Thyroid gland (tissue), 4 donors: ENCODE results near the gene PLGRKT. TPM values are rescaled to one million over a fixed set of nuclear protein-coding genes. Genes with fewer than 3 reads are reported as not detected.
"Not testable (repeated sequence)": the region's sequence is repeated elsewhere in the genome, so short reads cannot be mapped to it uniquely, and the experiment has no call there.

ENCODE experiments used
- DNase-seq, 2 donors: peaks; one replicate each; pipeline ENCODE4 v3.0.0-alpha.2; 2019
- H3K27ac ChIP-seq, 3 donors: fragments of 200-600 bp; sonication (generic); 1 replicate in 2 of 3; 2 replicates in 1 of 3; pipeline ENCODE4 v1.5.1; 2016 to 2019; ENCODE audit warnings: mild to moderate bottlenecking in 1 of 3, moderate library complexity in 1 of 3
- H3K27me3 ChIP-seq: fragments of 200-600 bp; sonication (generic); one replicate; pipeline ENCODE4 v1.5.1; 2019
- H3K36me3 ChIP-seq, 2 donors: fragments of 200-600 bp; sonication (generic); one replicate each; pipeline ENCODE4 v1.5.1; 2016 to 2019
- H3K4me1 ChIP-seq, 2 donors: fragments of 200-600 bp; sonication (generic); one replicate each; pipeline ENCODE4 v1.5.1; 2017 to 2019
- H3K4me3 ChIP-seq, 3 donors: fragments of 200-600 bp; sonication (generic); replicated peaks in 1 of 3; 1 replicate in 2 of 3; 2 replicates in 1 of 3; pipeline ENCODE4 v1.5.1; 2016; ENCODE audit warnings: mild to moderate bottlenecking in 1 of 3
- H3K9me3 ChIP-seq: fragments of 200-600 bp; sonication (generic); one replicate; pipeline ENCODE4 v1.5.1; 2017
- POLR2A ChIP-seq, 2 donors: fragments of 450-650 bp; IDR thresholded peaks; one replicate each; pipeline ENCODE4 v1.6.1; 2017; ENCODE audit warnings: antibody characterized with exemption in 2 of 2, mild to moderate bottlenecking in 2 of 2, moderate library complexity in 1 of 2
- WGBS, 2 donors: methylation state at CpG; one replicate each; pipeline ENCODE4 v1.1.5; 2017; 5-methylcytosine and 5-hydroxymethylcytosine counted together
- intact Hi-C: fragments of 100-400 bp; cut with DNase I; formaldehyde crosslinking; loops from one replicate; pipeline ENCODE4 v1.15.1; 2023
- total RNA-seq, 4 donors: library from RNA; depleted of rRNA; stranded (reverse); fragments of >200 nt; gene quantifications; one replicate each; pipeline ENCODE4 v1.2.3, GENCODE V29; 2016
- TF ChIP-seq, protein P1 (sequence below), 6 experiments: fragments of 200-600 bp in 3 of 6; fragments of 450-650 bp in 3 of 6; sonication (generic) in 3 of 6; IDR thresholded peaks; one replicate each; pipeline ENCODE4 v1.5.1; 2016 to 2019; ENCODE audit warnings: antibody characterized with exemption in 6 of 6, mild to moderate bottlenecking in 2 of 6, inconsistent platforms in 1 of 6, moderate library complexity in 1 of 6

Gene PLGRKT
- total RNA-seq, 4 donors from 2014 or later = 16.2 to 32.7 (median 27.7) TPM

DNA sequence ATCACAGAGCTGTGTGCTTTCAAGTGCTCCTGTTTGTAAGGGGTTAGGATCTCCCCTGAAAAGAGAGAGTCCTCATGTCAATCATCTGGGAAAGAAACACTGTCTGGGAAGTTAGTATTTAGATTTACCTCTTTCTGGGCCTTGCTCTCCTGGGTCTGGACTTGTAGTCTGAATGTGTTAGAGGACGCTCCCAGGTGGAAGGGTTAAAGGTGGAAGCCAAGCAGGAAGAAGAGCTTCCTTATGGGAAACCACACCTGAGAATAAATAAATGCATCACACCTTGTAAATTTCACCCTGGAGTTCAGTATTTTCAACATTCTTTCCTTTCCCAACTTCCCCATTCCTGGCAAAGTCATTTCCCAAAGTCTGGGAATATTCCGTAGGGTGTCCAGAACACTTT, 1.3 kb downstream of the PLGRKT start:
- Histone ChIP-seq H3K36me3 (no peaks in the 10 kb centered on the region), H3K4me1 (peaks cover 7 to 14% of the 10 kb centered on the region in 2 donors), H3K27ac (no peak overlapping the region), H3K9me3 (no peaks in the 10 kb centered on the region), H3K27me3 (no peaks in the 10 kb centered on the region), H3K4me3 (no peak overlapping the region)
- 94 to 95% methylated on average over 2 of the region's 2 CpGs for WGBS, 2 donors
- TF ChIP-seq POLR2A (IDR thresholded peaks at IDR 0.05) = no peak
- TF ChIP-seq, protein P1, sequence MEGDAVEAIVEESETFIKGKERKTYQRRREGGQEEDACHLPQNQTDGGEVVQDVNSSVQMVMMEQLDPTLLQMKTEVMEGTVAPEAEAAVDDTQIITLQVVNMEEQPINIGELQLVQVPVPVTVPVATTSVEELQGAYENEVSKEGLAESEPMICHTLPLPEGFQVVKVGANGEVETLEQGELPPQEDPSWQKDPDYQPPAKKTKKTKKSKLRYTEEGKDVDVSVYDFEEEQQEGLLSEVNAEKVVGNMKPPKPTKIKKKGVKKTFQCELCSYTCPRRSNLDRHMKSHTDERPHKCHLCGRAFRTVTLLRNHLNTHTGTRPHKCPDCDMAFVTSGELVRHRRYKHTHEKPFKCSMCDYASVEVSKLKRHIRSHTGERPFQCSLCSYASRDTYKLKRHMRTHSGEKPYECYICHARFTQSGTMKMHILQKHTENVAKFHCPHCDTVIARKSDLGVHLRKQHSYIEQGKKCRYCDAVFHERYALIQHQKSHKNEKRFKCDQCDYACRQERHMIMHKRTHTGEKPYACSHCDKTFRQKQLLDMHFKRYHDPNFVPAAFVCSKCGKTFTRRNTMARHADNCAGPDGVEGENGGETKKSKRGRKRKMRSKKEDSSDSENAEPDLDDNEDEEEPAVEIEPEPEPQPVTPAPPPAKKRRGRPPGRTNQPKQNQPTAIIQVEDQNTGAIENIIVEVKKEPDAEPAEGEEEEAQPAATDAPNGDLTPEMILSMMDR (IDR thresholded peaks at IDR 0.05) = no peak
- intact Hi-C loops = loop anchor here (10.0 kb wide), 1 partner anchor 158 kb away; no protein-coding TSS in a partner anchor
- no peak for DNase-seq

DNA sequence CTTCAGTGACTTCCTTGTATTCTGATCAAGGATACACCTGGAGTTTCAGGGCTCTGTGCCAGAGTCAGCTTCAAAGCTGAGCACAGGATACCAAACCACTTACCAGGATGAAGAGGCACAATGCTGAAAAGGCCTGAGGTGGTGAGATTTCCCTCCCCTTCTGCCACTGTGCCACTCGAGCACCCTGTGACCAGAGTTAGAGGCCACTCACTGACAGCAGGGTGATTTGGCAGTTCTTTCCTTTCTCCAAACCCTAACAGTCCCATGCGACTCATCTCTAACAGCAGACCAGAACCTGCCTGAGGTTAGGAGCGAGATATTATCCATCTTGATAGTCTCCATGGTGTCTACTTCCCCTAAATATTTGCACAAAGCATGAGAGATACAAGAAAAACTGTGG, 1.8 kb downstream of the PLGRKT start:
- intact Hi-C loops = loop anchor here (10.0 kb wide), 1 partner anchor 159 kb away; no protein-coding TSS in a partner anchor
- H3K27me3 ChIP-seq = no peaks in the 10 kb centered on the region
- DNase-seq = peak; percentile 59 to 66

DNA sequence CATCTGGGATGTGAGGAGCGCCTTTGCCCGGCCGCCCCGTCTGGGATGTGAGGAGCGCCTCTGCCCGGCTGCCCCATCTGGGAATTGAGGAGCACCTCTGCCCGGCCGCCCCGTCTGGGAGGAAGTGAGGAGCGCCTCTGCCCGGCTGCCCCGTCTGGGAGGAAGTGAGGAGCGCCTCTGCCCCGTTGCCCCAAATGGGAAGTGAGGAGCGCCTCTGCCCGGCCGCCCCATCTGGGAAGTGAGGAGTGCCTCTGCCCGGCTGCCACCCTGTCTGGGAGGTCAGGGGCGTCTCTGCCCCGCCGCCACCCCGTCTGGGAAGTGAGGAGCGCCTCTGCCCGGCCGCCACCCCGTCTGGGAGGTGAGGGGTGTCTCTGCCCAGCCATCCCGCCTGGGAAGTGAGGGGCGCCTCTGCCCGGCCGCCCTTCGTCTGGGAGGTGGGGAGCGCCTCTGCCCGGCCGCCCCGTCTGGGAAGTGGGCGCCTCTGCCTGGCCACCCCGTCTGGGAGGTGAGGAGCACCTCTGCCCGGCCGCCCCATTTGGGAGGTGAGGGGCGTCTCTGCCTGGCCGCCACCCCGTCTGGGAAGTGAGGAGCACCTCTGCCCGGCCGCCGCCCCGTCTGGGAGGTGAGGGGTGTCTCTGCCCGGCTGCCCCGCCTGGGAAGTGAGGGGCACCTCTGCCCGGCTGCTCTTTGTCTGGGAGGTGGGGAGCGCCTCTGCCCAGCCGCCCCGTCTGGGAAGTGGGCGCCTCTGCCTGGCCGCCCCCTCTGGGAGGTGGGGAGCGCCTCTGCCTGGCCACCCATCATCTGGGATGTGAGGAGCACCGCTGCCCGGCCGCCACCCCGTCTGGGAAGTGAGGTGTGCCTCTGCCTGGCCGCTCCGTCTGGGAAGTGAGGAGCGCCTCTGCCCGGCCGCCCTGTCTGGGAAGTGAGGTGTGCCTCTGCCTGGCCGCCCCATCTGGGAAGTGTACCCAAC, 3.6 kb downstream of the PLGRKT start:
- not testable (repeated sequence) for H3K27me3 ChIP-seq, H3K4me3 ChIP-seq, H3K36me3 ChIP-seq, H3K27ac ChIP-seq, DNase-seq, H3K9me3 ChIP-seq
- WGBS, 2 donors = 93 to 99% methylated on average over 24 to 44 of the region's 65 CpGs
- intact Hi-C loops = loop anchor here (10.0 kb wide), 1 partner anchor 161 kb away; no protein-coding TSS in a partner anchor
- peaks cover 7 to 14% of the 10 kb centered on the region in 2 donors for H3K4me1 ChIP-seq

More for the DNA sequence above, 1.8 kb downstream of the PLGRKT start:
- Histone ChIP-seq H3K36me3 (no peaks in the 10 kb centered on the region), H3K9me3 (no peaks in the 10 kb centered on the region), H3K4me3 (no peak overlapping the region), H3K27ac (no peak overlapping the region), H3K4me1 (peaks cover 7 to 14% of the 10 kb centered on the region in 2 donors)
- 65 to 71% methylated on average over 3 of the region's 3 CpGs for WGBS, 2 donors
- TF ChIP-seq, protein P1 (IDR thresholded peaks at IDR 0.05) = no peak
- TF ChIP-seq POLR2A (IDR thresholded peaks at IDR 0.05) = no peak

DNA sequence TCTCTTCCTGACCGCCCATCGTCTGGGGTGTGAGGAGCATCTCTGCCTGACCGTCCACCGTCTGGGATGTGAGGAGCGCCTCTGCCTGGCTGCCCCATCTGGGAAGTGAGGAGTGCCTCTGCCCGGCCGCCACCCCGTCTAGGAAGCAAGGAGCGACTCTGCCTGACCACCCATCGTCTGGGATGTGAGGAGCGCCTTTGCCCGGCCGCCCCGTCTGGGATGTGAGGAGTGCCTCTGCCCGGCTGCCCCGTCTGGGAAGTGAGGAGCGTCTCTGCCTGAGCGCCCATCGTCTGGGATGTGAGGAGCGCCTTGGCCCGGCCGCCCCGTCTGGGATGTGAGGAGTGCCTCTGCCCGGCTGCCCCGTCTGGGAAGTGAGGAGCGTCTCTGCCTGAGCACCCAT, 4.4 kb downstream of the PLGRKT start:
- WGBS, 2 donors = 94 to 95% methylated on average over 13 to 20 of the region's 26 CpGs
- H3K36me3 ChIP-seq = not testable (repeated sequence)

DNA sequence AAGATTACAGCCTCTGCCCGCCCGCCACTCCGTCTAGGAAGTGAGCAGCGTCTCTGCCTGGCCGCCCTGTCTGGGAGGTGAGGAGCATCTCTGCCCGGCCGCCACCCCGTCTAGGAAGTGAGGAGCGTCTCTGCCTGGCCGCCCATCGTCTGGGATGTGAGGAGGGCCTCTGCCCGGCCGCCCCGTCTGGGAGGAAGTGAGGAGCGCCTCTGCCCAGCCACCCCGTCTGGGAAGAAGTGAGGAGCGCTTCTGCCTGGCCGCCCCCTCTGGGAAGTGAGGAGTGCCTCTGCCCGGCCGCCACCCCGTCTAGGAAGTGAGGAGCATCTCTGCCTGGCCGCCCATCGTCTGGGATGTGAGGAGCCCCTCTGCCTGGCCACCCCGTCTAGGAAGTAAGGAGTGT, 4.8 kb downstream of the PLGRKT start:
- 93 to 95% methylated on average over 13 to 23 of the region's 24 CpGs for WGBS, 2 donors
- DNase-seq, H3K27ac ChIP-seq, H3K9me3 ChIP-seq, H3K4me3 ChIP-seq, H3K4me1 ChIP-seq, H3K36me3 ChIP-seq, H3K27me3 ChIP-seq: not testable (repeated sequence)
- intact Hi-C loops = loop anchor here (10.0 kb wide), 1 partner anchor 162 kb away; no protein-coding TSS in a partner anchor

More for the DNA sequence above, 4.4 kb downstream of the PLGRKT start:
- intact Hi-C loops = loop anchor here (10.0 kb wide), 1 partner anchor 161 kb away; no protein-coding TSS in a partner anchor
- not testable (repeated sequence) for H3K9me3 ChIP-seq, H3K27ac ChIP-seq, DNase-seq, H3K4me3 ChIP-seq, H3K27me3 ChIP-seq
- peaks cover 6 to 11% of the 10 kb centered on the region in 2 donors for H3K4me1 ChIP-seq

DNA sequence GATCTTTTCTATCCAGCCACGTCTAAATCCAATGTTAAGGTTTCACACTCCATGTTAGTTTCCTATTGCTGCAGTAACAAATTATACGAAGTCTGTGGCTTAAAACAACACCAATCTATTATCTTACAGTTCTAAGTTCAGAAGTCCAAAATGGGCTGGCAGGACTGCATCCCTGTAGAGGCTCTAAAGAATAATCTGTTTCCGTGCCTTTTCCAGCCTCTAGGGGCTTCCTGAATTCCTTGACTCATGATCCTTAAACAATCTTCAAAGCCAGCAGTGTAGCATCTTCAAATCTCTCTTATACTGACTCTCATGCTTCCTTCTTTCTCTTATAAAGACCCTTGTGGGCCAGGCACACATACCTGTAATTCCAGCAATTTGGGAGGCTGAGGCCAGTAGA, 6.8 kb downstream of the PLGRKT start:
- intact Hi-C loops = loop anchor here (10.0 kb wide), 1 partner anchor 164 kb away; no protein-coding TSS in a partner anchor

More for the DNA sequence above, 6.8 kb downstream of the PLGRKT start:
- H3K4me3 ChIP-seq = no peak overlapping the region
- H3K27me3 ChIP-seq = no peaks in the 10 kb centered on the region
- TF ChIP-seq POLR2A (IDR thresholded peaks at IDR 0.05) = no peak
- TF ChIP-seq, protein P1 (IDR thresholded peaks at IDR 0.05) = no peak
- WGBS, 2 donors = 77 to 90% methylated on average over 2 to 3 of the region's 3 CpGs
- no peaks in the 10 kb centered on the region for H3K9me3 ChIP-seq
- no peak for DNase-seq
- no peaks in the 10 kb centered on the region for H3K36me3 ChIP-seq
- H3K27ac ChIP-seq = no peak overlapping the region
- no peaks in the 10 kb centered on the region for H3K4me1 ChIP-seq
